Nephron (organoid): ENCODE measurements around the gene MICAL3.
A peak's percentile ranks its signal among the peaks of the same experiment; 100 is the strongest.

Experiments
- H3K27ac Mint-ChIP-seq, 3 experiments: 2 replicates each; pipeline ENCODE4 v1.8.0; 2020; ENCODE audit warnings: mixed read lengths in 3 of 3, mild to moderate bottlenecking in 2 of 3, moderate library complexity in 1 of 3
- H3K27me3 Mint-ChIP-seq: 2 replicates; pipeline ENCODE4 v1.8.0; 2021; ENCODE audit warnings: low read depth, mild to moderate bottlenecking, moderate library complexity, mixed read lengths
- H3K36me3 Mint-ChIP-seq: 2 replicates; pipeline ENCODE4 v1.8.0; 2020; ENCODE audit warnings: low read depth, mixed read lengths
- H3K4me1 Mint-ChIP-seq: 2 replicates; pipeline ENCODE4 v1.8.0; 2020; ENCODE audit warnings: mixed read lengths
- H3K4me3 Mint-ChIP-seq, 3 experiments: 2 replicates each; pipeline ENCODE4 v1.8.0; 2020; ENCODE audit warnings: mild to moderate bottlenecking in 3 of 3, mixed read lengths in 3 of 3, moderate library complexity in 2 of 3
- H3K9me3 Mint-ChIP-seq: 2 replicates; pipeline ENCODE4 v1.8.0; 2020; ENCODE audit warnings: mixed read lengths
- CTCF ChIP-seq, 3 experiments: fragments of 200-600 bp; sonication (generic); IDR thresholded peaks; one replicate each; pipeline ENCODE4 v1.5.0; 2021; ENCODE audit warnings: antibody characterized with exemption in 3 of 3; ENCODE audit not compliant: unreplicated experiment in 3 of 3

Gene MICAL3

GRCh38 chr22:17777717-17778044, 246.7 kb downstream of the MICAL3 start:
- peaks cover 32% of the 10 kb centered on the region for H3K27me3 Mint-ChIP-seq
- H3K4me3 Mint-ChIP-seq = peak overlapping the region in 1 of 3 experiments; percentile 53
- H3K36me3 Mint-ChIP-seq = no peaks in the 10 kb centered on the region
- peaks cover 15% of the 10 kb centered on the region for H3K4me1 Mint-ChIP-seq
- no peaks in the 10 kb centered on the region for H3K9me3 Mint-ChIP-seq
- TF ChIP-seq CTCF (IDR thresholded peaks at IDR 0.05; ENCODE audit: unreplicated experiment in 3 of 3) = no peak
- no peak overlapping the region for H3K27ac Mint-ChIP-seq

- peaks cover 29% of the 10 kb centered on the region for H3K27me3 Mint-ChIP-seq
- H3K36me3 Mint-ChIP-seq = no peaks in the 10 kb centered on the region
- no peaks in the 10 kb centered on the region for H3K9me3 Mint-ChIP-seq
- H3K27ac Mint-ChIP-seq = no peak overlapping the region
- TF ChIP-seq CTCF (IDR thresholded peaks at IDR 0.05; ENCODE audit: unreplicated experiment in 3 of 3) = no peak
- peak overlapping the region in 2 of 3 experiments; percentile 2 to 50 for H3K4me3 Mint-ChIP-seq
- peaks cover 12% of the 10 kb centered on the region for H3K4me1 Mint-ChIP-seq
Observed at GRCh38 chr22:17777005-17777716, 247.2 kb downstream of the MICAL3 start.

GRCh38 chr22:17775781-17776465, 248.4 kb downstream of the MICAL3 start:
- H3K4me3 Mint-ChIP-seq = peak overlapping the region; percentile 65 to 81 (median 68)
- no peak for TF ChIP-seq CTCF (IDR thresholded peaks at IDR 0.05; ENCODE audit: unreplicated experiment in 3 of 3)
- peaks cover 7% of the 10 kb centered on the region for H3K4me1 Mint-ChIP-seq
- peak overlapping the region in 1 of 3 experiments; percentile 66 for H3K27ac Mint-ChIP-seq
- H3K27me3 Mint-ChIP-seq = peaks cover 29% of the 10 kb centered on the region
- H3K36me3 Mint-ChIP-seq = no peaks in the 10 kb centered on the region
- H3K9me3 Mint-ChIP-seq = no peaks in the 10 kb centered on the region

- peak overlapping the region in 1 of 3 experiments; percentile 7 for H3K27ac Mint-ChIP-seq
- peaks cover 7% of the 10 kb centered on the region for H3K4me1 Mint-ChIP-seq
- TF ChIP-seq CTCF (IDR thresholded peaks at IDR 0.05; ENCODE audit: unreplicated experiment in 3 of 3) = no peak
- no peaks in the 10 kb centered on the region for H3K36me3 Mint-ChIP-seq
- H3K4me3 Mint-ChIP-seq = peak overlapping the region; percentile 65 to 81 (median 68)
- H3K9me3 Mint-ChIP-seq = no peaks in the 10 kb centered on the region
- peaks cover 29% of the 10 kb centered on the region for H3K27me3 Mint-ChIP-seq
Observed at GRCh38 chr22:17774926-17775685, 249.3 kb downstream of the MICAL3 start.

GRCh38 chr22:17774206-17774925, 250.0 kb downstream of the MICAL3 start, which contains the start of gene BID:
BID (minus strand) TSS chr22:17774469; CDS start chr22:17750116, 24,353 bp downstream.
- Mint-ChIP-seq H3K27me3 (peaks cover 29% of the 10 kb centered on the region), H3K36me3 (no peaks in the 10 kb centered on the region), H3K27ac (peak within 1 kb of the TSS in 1 of 3 experiments; percentile 7), H3K4me1 (peaks cover 7% of the 10 kb centered on the region), H3K4me3 (peak within 1 kb of the TSS; percentile 78 to 83 (median 82)), H3K9me3 (no peaks in the 10 kb centered on the region)
- TF ChIP-seq CTCF (IDR thresholded peaks at IDR 0.05; ENCODE audit: unreplicated experiment in 3 of 3) = no peak
